ENCODE data around the gene SBF1. TPM values are rescaled to one million over a fixed set of nuclear protein-coding genes. Genes with fewer than 3 reads are reported as not detected.

SBF1 gene
- total RNA-seq, 2 donors from 2014 or later = 68.3 to 101 TPM

DNA sequence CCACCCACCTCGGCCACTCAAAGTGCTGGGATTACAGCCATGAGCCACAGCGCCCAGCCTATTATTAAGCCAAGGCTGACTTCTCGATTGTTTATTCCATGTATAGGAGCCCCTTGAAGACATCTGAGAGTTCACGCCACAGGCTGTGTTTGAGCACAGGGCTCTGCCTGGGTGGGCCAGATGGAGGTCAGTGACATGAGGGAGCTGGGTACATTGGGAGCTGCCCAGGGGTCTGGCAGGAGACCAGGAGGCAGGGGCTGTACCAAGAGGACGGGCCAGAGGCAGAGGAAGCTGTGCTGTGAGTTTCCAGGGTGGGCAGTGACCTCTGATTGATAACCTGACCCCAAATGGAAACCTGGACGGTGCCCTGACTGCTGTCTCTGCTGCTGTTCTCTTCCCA is 27.3 kb upstream of the SBF1 start:
- intact Hi-C loops (cut with DNase I) = loop anchor here (10.0 kb wide), 1 partner anchor 247 kb away; the partner anchor contains the start of gene HDAC10
- Histone ChIP-seq H3K9me3 (no peaks in the 10 kb centered on the region), H3K4me1 (peaks cover 10% of the 10 kb centered on the region), H3K9ac (ENCODE audit: low read depth in 2 of 2, low read length in 2 of 2) (no peak overlapping the region), H3K4me3 (no peak overlapping the region), H3K36me3 (peaks cover 9% of the 10 kb centered on the region), H3K27me3 (no peaks in the 10 kb centered on the region), H3K27ac (no peak overlapping the region)
- DNase-seq = no peak
- TF ChIP-seq, protein P1, sequence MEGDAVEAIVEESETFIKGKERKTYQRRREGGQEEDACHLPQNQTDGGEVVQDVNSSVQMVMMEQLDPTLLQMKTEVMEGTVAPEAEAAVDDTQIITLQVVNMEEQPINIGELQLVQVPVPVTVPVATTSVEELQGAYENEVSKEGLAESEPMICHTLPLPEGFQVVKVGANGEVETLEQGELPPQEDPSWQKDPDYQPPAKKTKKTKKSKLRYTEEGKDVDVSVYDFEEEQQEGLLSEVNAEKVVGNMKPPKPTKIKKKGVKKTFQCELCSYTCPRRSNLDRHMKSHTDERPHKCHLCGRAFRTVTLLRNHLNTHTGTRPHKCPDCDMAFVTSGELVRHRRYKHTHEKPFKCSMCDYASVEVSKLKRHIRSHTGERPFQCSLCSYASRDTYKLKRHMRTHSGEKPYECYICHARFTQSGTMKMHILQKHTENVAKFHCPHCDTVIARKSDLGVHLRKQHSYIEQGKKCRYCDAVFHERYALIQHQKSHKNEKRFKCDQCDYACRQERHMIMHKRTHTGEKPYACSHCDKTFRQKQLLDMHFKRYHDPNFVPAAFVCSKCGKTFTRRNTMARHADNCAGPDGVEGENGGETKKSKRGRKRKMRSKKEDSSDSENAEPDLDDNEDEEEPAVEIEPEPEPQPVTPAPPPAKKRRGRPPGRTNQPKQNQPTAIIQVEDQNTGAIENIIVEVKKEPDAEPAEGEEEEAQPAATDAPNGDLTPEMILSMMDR (IDR thresholded peaks at IDR 0.05) = no peak

GRCh38 chr22:50500452-50500851 is 25.6 kb upstream of the SBF1 start:
- H3K4me3 ChIP-seq = no peak overlapping the region
- no peak for DNase-seq
- H3K9ac ChIP-seq (ENCODE audit: low read depth in 2 of 2, low read length in 2 of 2) = no peak overlapping the region
- no peak overlapping the region for H3K27ac ChIP-seq
- no peaks in the 10 kb centered on the region for H3K27me3 ChIP-seq
- no peaks in the 10 kb centered on the region for H3K9me3 ChIP-seq
- H3K4me1 ChIP-seq = no peaks in the 10 kb centered on the region
- TF ChIP-seq, protein P1 (IDR thresholded peaks at IDR 0.05) = no peak
- H3K36me3 ChIP-seq = peaks cover 8% of the 10 kb centered on the region
- intact Hi-C loops (cut with DNase I) = loop anchor here (10.0 kb wide), 1 partner anchor 246 kb away; the partner anchor contains the start of gene HDAC10

DNA sequence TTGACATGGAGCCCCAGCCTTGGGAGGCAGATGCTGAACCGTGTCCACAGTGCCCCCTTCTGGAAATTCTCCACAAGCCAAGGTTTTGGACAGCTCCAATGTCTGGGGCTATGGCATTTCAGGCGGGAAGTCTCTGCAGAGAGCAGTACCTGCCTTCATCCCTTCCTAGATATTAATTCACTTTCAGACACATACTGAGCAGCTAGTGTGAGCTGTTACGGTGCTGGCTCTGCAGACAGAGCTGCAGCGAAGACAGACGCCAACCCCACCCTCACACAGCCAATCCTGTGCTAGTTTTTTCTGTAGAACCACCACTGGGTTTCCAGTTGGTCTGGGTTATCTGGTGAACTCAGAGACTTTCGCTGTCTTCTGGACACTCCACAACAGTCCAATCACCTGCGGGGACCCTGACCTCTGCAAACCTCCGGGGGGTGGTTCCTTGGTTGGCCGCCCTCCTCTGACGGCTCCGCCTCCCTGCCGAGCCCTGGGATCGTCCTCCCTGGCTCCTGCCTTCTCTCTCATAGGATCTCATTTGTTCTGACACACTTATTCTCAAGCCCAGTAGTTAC is 23.6 kb upstream of the SBF1 start:
- Histone ChIP-seq H3K4me1 (no peaks in the 10 kb centered on the region), H3K9me3 (no peaks in the 10 kb centered on the region), H3K27me3 (no peaks in the 10 kb centered on the region), H3K27ac (no peak overlapping the region), H3K36me3 (no peaks in the 10 kb centered on the region), H3K9ac (ENCODE audit: low read depth in 2 of 2, low read length in 2 of 2) (peak overlapping the region in 1 of 2 donors; percentile 26), H3K4me3 (no peak overlapping the region)
- TF ChIP-seq, protein P1 (IDR thresholded peaks at IDR 0.05) = peak; percentile 65
- DNase-seq = peak; percentile 88
- intact Hi-C loops (cut with DNase I) = no loop called here

DNA sequence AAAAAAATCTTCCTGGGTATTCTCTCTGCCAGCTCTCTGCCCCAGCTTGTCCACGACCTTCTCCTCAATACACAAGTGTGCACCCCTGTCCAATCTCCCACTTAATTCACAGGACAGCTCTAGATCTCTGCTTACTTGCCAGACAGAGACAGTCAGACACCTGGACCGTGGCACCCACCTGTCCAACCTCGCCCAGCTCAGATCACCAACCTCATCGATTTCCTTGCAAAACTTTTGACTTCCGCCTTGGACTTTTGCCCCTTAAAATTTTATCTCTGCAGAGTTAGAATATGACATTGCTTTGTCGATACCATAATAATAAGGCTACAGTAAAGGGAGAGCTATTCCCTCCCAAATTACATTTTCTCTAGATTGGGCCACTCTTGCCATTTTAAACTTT is 22.3 kb upstream of the SBF1 start:
- H3K4me1 ChIP-seq = no peaks in the 10 kb centered on the region
- no peaks in the 10 kb centered on the region for H3K9me3 ChIP-seq
- DNase-seq = no peak
- intact Hi-C loops (cut with DNase I) = no loop called here
- H3K36me3 ChIP-seq = no peaks in the 10 kb centered on the region
- no peak overlapping the region for H3K27ac ChIP-seq
- no peaks in the 10 kb centered on the region for H3K27me3 ChIP-seq
- no peak overlapping the region for H3K9ac ChIP-seq (ENCODE audit: low read depth in 2 of 2, low read length in 2 of 2)
- H3K4me3 ChIP-seq = no peak overlapping the region
- TF ChIP-seq, protein P1 (IDR thresholded peaks at IDR 0.05) = no peak

DNA sequence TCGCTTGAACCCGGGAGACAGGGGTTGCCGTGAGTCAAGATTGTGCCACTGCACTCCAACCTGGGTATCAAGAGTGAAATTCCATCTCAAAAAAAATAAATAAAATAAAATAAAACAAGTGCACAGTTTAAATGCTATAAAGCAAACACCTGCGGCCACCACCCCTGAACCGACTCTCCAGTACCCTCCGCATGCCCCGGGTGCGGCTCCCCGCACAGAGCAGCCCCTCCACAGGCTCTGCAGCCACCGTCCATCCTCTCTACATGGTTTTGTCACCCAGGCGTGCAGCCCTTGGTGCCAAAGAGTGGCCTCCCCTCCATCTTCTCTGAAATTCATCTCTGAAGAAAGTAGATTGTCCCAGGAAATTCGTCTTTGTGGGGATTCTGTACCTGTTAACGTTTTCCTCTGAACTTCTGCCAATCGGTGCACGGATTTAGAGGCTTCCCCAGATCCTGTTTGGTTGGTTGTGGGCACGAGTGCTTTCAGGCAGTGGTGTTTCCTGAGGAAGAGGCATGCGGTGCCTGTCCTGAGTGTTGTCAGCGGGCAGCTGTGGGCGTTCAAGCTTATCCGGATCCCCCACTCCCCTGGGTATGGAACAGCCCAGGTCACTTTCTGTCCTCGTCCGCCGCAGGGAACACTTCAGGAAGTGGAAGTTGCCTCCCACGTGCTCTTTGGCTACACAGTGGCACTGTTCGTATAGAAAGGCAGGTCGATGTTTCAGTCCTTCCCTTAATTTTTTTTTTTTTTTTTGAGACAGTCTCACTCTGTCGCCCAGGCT is 15.9 kb upstream of the SBF1 start:
- H3K4me1 ChIP-seq = no peaks in the 10 kb centered on the region
- H3K4me3 ChIP-seq = no peak overlapping the region
- H3K9ac ChIP-seq (ENCODE audit: low read depth in 2 of 2, low read length in 2 of 2) = no peak overlapping the region
- no peaks in the 10 kb centered on the region for H3K9me3 ChIP-seq
- H3K36me3 ChIP-seq = no peaks in the 10 kb centered on the region
- H3K27me3 ChIP-seq = no peaks in the 10 kb centered on the region
- DNase-seq = no peak
- H3K27ac ChIP-seq = no peak overlapping the region
- TF ChIP-seq, protein P1 (IDR thresholded peaks at IDR 0.05) = no peak
- intact Hi-C loops (cut with DNase I) = no loop called here
